Left renal pelvis (tissue), 4 donors: ENCODE results near the gene GIMAP2. TPM values are rescaled to one million over a fixed set of nuclear protein-coding genes. Genes with fewer than 3 reads are reported as not detected.
"Not testable (repeated sequence)": the region's sequence is repeated elsewhere in the genome, so short reads cannot be mapped to it uniquely, and the experiment has no call there.

Experiments
- DNase-seq, 4 donors: peaks; one replicate each; pipeline ENCODE4 v3.0.0-alpha.2; 2013; ENCODE audit warnings: low read depth in 4 of 4, low spot score in 3 of 4
- polyA plus RNA-seq, 4 donors: library from polyadenylated mRNA; unstranded; fragments of 120-200 nt; gene quantifications; one replicate each; pipeline ENCODE4 v1.2.1, GENCODE V29; 2013; ENCODE audit not compliant: insufficient read length in 4 of 4

The GIMAP2 gene
- 10 to 100 TPM in 1 of 4 donors, 1 to 10 TPM in 3; 7.2 to 10.1 (median 7.9) TPM for polyA plus RNA-seq

DNA sequence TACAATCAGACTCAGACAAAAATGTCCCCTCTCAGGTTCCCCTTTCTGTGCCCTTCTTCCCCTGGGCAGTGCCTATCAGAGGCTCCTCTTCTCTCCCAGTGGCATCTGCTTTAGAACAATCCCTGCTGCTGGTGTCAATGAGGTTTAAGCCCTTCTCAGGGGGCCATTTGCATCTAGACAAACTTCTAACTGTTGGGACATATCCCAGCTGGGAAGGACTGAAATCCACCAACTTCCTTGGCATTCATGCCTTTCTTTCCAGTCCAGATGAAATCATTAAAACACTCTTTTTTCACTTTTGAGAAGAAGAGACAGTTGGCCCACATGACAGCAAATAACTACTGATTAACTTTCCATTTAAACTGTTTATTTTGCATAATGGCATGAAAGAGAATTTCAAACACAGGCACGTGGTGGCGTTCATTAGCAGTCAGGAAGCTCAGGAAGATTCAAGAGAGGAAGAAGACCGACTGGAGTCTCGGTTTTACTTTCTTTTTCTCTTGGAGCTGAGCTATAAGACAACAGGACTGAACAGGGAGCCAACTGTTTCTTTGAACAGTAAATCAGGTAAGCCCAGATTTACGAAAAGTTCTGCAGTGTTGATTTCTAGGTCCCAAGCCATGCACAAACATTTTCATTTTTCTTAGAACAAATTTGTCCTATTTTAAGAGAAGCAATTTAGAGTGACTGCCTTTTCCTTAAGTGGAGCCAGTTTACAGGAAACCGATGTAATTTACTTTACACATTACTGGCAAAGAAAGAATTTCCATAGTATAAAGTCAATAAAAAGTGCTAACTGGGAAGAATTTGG, at the start of gene GIMAP2:
GIMAP2 (plus strand) TSS at position 488 of the 811 bp plus-strand sequence. CDS start 1,354 bp downstream, outside the sequence.
- DNase-seq = no peak

DNA sequence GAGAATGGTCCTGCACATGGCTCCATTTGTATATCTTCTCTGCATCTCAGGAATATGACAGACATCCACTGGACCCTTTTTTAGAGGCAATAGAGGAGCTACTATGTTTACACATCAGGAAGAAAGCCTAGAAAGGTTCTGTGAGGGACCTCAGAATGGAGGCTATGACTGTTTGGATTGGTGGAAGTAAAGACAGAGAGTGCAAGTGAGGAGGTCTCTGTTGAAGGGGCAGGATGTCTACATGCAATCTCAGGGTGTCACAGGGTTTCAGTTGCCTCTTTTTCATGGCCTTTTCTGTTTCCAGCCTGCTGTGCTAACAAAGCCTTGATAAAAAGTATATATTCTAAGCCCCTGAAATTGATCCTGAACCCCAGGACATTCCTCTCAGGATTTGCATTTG, 43.7 kb upstream of the GIMAP2 start:
- DNase-seq = no peak

DNA sequence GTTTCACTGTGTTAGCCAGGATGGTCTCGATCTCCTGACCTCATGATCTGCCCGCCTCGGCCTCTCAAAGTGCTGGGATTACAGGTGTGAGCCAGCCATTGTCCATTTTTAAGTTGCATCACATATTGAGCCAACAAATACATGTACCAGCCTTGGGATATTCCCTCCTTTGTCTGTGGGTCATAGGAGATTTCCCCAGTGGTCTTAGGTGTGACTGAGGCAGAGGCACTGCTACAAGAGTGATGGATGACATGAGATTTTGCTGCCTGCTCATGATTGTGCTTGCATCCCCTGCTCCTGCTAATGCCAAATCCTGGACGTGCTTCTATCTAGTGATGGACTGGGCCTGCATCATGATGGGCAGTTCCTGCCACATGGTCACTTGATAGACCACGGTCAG, 42.6 kb upstream of the GIMAP2 start:
- no peak for DNase-seq

DNA sequence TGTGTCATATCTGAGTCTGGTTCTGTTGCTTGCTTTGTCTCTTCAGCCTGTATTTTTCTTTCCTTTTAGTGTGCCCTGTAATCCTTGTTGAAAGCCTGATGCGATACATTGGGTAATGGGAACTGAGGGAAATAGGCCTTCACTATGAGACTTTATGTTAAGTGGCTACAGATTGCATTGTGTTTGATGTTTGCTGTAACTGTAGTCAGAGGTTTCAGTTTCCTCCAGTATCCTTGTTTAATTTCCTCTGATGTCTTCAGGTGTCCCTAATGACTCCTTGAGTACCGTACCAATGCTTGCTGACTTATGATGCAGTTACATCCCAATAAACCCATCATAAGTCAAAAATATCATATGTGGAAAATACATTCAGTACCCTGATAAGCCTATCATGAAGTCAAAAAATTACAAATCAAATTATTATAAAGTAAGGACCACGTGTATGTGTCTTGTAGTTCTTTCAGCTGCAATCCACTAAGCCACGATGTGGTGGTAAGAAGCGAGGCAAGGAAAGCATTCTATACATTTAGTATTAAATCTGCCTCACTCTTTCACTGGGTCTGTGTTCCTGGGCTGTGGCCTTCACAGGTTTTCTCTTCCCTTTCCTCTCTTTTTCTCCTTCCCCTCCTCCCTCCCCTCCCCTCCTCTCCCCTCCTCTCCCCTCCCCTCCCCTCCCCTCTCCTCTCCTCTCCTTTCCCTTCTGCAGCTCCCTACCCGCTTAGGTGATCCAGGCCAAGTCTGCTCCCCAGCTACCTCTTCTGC, 40.1 kb upstream of the GIMAP2 start:
- no peak for DNase-seq

DNA sequence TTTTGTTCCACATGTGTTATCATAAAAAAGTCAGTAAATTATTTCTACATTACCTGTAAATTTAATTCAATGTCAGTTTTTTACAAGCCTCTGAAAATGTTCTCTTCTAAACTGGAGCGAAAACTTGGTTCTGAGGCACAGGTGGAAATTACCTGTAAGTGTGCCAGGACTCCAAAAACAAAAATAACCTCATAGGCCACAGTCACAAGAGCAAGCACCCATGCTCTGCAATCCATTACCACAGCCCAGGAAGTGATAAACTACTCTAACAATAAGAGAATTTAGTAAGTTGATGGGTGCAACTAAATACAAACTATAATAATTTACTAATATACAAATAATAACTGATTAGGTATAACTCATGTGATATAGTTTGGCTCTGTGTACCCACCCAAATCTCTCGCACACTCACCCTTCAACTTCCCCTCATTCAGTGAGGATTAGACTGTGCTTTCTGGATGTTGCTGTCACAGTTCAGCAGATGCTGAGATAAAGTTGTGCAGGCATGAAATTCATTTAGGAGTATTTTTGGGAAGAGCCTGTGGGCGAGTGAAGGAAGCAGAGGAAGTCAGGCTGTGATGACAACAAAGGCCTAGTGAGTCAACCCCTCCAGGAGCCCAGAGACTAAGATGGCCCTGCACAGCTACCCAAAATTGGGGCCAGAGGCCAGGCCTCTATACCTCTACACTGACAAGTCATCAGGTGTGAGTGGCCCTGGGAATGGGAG, 37.0 kb upstream of the GIMAP2 start:
- DNase-seq = no peak

DNA sequence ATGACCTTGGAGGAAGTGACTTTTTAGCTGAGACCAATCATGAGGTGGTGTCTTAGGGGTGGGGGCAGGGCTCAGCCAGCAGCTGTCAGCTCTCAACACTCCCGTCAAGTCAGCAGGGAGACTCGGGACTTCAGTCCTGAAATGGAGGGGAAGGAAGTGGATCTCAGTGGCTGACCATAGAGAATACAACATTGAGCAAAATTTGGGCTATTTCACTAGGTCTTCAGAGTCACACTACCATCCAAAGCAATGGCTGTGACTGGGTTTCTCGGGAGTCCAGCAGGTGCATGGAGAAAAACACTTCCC, 36.5 kb upstream of the GIMAP2 start:
- DNase-seq = no peak

DNA sequence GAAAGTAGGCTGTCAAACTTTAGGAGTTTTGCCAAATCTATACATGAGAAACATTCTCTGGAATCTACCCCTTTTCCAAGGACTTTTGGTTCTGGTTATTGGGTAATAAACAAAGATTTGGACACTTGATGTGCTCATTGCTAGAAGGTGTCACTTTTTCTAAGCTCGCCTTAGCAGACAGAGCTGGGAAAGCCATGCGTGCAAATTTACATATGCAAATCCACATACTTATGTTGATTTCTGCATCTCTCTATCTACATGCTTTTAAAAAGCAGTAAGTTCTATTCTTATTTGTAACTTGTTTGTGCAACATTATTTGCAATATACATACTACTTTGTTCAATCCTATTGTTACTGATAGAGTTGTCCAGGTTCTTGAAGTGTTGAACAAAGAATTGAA, 30.8 kb upstream of the GIMAP2 start:
- DNase-seq = no peak

DNA sequence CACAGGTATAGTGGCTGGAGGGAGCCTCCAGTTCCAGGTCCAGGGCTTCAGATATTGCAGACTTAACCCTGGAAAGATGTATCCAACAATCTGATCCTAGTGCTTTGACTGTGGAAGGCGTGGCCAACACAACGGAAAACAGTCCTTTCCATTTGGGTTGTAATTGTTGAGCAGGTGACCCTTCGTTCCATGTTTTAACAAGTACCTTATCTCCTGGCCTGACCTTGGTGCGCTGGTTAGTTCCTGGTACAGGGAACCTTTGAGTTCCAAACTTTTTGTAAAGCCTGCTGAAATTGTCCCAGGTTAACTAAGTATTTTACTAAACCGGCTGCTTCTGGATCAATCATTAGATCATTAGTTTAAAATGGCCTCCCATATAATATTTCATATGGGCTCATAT, 29.5 kb upstream of the GIMAP2 start:
- DNase-seq = no peak

DNA sequence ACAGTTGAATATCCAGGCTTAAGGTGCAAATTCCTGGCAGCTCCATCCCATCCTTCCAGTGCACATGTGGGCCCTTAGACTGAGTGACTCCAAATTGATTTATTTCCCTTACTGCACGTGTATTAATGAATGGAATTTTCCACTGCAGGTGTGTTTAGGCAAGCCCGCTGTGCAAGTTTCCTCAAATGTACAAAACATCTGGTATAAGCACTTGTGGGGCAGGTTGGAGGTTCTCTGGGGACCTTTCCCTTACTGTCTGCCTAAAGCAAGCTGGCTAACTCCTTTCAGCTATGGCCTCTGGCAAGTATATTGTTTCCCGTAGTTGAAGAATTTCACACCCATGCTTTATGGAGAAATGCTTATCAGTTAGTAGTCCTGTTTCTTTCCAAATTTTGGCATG, 28.0 kb upstream of the GIMAP2 start:
- DNase-seq = no peak

DNA sequence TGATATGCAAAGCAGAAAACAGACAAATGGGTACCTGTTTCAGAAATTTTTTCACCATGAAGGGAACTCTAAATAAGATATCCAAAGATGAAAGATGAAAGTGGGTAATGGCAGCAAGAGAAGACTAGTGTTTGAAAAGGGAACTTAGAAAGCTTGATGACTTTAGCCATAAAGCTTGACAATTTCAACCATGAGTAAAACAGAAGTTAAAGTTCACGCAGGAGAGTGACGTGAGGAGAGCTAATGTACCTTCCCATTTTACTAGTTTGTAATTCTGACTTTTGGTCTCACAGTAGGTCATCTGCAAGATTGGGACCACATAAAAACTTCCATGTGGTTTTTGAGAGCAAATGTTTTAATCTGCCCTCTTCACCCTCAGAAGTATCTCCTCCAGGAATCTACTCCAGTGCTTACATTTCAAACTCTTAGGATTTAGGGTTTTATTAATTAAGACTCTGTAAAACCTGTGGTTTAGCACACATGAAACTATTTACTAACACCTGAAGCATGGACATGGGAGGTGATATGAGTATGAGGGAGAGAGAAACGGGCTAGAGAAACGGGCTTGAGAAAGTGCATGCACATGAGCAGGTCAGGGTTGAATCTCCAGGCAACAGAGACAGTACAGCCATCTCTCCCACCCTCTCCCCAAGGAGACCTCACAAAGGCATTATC, 24.4 kb upstream of the GIMAP2 start:
- no peak for DNase-seq

DNA sequence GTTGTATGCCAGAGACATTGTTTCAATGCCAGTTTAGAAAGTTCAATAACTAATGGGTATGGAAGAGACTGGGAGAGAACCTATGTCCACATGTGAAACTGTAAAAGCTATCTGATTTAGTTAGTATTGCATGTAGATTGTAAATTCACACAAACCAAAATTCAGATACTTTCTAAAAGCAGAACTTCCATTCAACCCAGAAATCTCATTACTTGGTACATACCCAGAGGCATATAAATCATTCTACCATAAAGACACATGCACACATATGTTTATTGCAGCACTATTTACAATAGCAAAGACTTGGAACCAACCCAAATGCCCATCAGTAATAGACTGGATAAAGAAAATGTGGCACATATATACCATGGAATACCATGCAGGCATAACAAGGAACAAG, 22.7 kb upstream of the GIMAP2 start:
- not testable (repeated sequence) for DNase-seq

DNA sequence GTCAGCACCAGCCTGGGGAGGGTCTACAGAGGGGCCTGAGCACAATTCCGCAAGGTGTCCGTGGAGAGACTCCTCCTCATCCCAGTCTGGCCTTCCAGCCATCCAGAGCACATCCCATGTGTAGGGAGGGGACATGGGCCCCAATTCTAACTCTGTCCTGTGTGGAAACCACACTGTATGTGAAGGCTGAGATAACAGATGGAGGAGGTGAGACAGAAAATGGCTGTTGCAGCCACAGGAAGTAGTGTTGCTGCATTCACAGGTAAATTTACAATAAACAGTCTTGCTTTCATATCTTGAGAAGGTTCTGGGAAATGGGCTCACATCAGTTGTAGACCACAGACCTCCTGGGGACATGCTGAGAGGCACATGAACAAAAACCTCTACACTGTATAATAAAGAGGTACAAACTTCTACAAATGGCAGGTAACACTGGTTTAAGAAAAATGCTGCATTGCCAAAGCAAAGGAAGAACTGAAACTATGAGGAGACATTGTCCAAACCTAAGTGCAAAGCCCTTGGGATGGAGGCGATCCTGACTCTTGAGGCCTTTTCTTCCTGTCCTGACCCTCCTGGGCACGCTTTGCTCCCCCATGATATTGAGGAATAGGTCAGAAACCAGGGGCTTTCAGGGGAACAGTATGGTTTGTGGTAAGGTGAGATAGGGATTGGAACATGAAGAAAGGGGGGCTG, 21.6 kb upstream of the GIMAP2 start:
- DNase-seq = no peak

DNA sequence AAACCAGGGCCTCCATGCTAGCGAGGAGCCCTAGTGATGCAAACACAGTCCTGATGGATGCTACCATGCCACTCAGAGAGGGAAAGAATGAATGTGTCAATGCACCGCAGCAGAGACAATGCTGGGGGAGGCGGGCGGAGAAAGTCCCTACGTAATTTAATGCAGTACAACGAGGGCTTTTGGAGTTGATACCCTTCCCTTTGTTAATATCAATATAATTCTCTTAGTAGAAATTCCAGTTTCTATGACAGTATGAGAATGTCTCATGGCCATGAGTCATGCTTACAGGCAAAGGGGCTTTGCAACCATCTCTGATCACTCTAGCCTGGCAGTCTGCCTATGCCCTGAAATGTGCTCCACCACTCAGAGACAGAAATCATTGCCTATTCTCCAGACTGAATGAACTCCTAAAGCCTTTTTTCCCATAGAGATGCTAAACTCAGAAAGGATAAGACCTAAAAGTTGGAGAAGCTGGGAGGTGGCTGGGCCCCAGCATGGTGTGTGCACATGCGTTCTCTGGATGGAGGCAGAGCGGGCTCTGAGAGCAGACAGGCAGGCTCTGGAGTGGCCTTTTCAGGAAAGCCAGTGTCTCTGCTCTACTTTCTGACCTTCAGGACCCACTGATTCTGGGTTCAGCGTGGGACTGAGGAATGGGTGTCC, 20.3 kb upstream of the GIMAP2 start:
- DNase-seq = no peak

DNA sequence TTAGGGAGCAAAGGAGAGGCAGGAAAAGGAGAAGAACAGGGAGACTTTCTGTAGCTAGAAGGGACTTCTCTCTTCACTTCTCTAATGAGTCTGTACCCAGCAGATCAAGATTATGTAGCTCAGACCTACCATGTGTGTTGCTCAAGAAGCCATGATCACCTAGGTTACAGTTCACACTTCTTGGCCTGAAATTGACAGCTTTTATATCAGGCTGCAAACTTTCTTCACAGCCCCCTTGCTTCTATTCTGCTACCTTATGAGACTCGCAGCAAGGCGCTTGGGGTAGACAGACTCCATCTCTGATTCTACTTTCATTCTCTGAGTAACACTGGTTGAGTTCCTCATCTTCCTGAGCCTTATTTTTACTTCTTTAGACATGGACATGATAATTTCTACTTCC, 19.6 kb upstream of the GIMAP2 start:
- DNase-seq = no peak

DNA sequence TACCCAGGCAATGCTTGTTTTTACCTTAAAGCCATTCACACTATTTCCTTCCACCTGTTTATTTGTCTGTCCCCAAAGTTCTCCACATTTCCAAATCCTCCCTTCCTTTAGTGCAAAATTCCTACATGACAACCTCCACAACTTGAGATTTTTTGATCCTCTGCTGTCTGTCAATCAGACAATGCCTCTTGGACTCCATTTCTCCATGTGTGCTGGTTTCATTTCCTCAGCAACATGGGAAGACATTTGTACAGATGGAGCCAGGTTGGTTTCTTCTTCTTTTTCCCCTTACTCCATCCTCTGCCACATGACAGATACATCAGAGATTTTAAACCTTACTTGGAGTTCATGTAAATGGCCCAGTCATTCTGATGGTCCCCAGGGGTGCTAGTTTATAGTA, 19.1 kb upstream of the GIMAP2 start:
- DNase-seq = no peak

DNA sequence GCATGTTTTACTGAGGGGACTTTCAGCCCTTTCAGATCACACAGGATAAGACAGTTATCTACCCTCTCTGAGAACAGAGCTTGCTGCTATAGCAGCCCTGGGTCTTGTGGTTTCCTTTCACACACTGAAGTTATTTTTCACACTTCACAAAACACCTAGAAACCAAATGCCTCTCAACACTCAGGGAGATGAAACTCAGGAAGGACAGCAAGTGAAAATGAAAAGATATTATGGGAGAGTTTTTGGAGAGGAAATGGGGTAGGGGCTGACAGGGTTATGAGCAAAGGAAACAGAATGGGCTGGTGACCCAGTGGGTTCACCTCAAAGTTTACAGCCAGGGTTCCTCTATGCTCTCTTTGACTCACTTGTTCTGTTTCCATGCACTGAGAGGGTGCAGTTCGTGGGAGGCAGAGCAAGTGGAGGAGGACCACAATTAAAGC, 17.0 kb upstream of the GIMAP2 start:
- no peak for DNase-seq

DNA sequence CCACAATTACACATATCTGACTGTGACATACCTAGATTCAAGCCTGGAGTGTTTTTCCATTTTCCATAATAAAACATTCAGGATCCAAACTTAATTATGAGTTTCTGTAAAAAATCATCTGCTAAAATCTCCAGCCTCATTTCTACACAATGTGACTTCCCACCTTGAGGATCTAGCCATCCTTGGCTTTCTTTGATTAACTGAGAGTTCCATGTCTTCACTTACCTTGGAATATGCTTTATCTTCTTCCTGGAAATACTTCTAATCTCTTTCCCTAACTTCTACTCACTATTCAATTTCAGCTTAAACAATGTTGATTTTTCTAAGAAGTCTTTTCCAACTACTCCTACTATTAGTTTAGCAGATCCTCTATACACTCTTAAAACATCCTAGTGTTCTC, 16.5 kb upstream of the GIMAP2 start:
- DNase-seq = no peak

DNA sequence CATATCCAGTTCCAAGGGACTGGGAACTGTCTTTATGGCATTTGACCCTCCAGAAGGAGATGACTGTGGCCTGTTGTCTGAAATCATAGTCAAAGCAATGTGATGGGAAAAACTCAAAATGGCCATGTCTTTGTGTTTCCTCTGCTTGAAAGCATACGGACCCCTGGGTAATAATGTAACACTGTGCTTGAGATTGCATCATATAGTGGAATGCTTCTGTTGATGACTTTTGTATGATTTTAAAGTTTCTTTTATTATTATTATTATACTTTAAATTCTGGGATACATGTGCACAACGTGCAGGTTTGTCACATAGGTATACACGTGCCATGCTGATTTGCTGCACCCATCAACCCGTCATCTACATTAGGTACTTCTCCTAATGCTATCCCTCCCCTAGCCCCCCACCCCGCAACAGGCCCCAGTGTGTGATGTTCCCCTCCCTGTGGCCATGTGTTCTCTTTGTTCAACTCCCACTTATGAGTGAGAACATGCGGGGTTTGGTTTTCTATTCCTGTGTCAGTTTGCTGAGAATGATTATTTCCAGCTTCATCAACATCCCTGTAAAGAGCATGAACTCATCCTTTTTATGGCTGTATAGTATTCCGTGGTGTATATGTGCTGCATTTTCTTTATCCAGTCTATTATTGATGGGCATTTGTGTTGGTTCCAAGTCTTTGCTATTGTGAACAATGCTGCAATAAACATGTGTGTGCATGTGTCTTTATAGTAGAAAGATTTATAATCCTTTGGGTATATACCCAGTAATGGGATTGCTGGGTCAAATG, 13.5 kb upstream of the GIMAP2 start:
- not testable (repeated sequence) for DNase-seq

DNA sequence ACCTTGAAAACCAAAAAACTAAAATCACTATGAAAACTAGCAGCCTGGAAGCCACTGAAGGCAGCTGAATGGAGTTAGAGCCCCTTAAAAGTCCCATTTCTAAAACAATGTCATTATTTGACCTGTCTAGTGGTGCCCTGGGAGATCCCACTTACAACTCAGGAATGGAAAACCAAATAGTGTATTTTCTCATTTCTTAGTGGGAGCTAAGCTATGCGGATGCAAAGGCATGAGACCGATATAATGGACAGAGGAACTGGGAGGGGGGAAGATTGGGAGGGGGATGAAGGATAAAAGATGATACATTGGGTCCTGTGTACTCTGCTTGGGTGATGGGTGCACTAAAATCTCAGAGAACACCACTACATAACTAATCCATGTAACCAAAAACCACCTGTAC, 9.8 kb upstream of the GIMAP2 start:
- DNase-seq = no peak
